Epithelial cell of esophagus (primary cell): ENCODE results near the gene TTC21A.

Experiments
- DNase-seq: peaks from one replicate; pipeline ENCODE4 v3.0.0; 2010; ENCODE audit warnings: low read depth
- H3K4me3 ChIP-seq: 2 replicates; pipeline ENCODE4 v1.5.1; 2011; ENCODE audit warnings: mild to moderate bottlenecking, low read length, control low read depth
- CTCF ChIP-seq: IDR thresholded peaks from 2 replicates; pipeline ENCODE4 v1.5.1; 2011; ENCODE audit warnings: low read depth, mild to moderate bottlenecking, low read length, control low read depth, inconsistent platforms; ENCODE audit not compliant: insufficient read depth; ENCODE audit errors: missing control alignments

TTC21A gene

GRCh38 chr3:39135170-39135805 lies 27.8 kb downstream of the TTC21A start:
- no peak for DNase-seq
- no peak for TF ChIP-seq CTCF
- no peak overlapping the region for H3K4me3 ChIP-seq

- H3K4me3 ChIP-seq, result no peak overlapping the region
Observed at GRCh38 chr3:39136533-39137434, 29.3 kb downstream of the TTC21A start.

GRCh38 chr3:39137435-39137936 lies 30.0 kb downstream of the TTC21A start:
- no peak for DNase-seq
- H3K4me3 ChIP-seq, result no peak overlapping the region
- TF ChIP-seq CTCF, result no peak

More at GRCh38 chr3:39136533-39137434, 29.3 kb downstream of the TTC21A start:
- no peak for DNase-seq
- no peak for TF ChIP-seq CTCF

- DNase-seq, result no peak
- no peak overlapping the region for H3K4me3 ChIP-seq
- TF ChIP-seq CTCF, result no peak
Observed at GRCh38 chr3:39137991-39138803, 30.7 kb downstream of the TTC21A start.

- DNase-seq, result no peak
- no peak for TF ChIP-seq CTCF
- H3K4me3 ChIP-seq, result no peak overlapping the region
Observed at GRCh38 chr3:39138804-39139415, 31.4 kb downstream of the TTC21A start.

- TF ChIP-seq CTCF, result no peak
- DNase-seq, result no peak
Observed at GRCh38 chr3:39139442-39139841, 32.0 kb downstream of the TTC21A start.

More at GRCh38 chr3:39139442-39139841, 32.0 kb downstream of the TTC21A start:
- no peak overlapping the region for H3K4me3 ChIP-seq
